A549 (cell line): ENCODE data around the gene AFF1.

ENCODE experiments used
- CEBPB ChIP-seq, 2 experiments: fragments of >200 bp in 1 of 2; sonication (Bioruptor Twin) in 1 of 2; formaldehyde crosslinking in 1 of 2; IDR thresholded peaks; 2 replicates each; pipeline ENCODE4 v1.6.1; 2012 to 2016
- CHD4 ChIP-seq: fragments of 200-600 bp; sonication (generic); IDR thresholded peaks from 2 replicates; pipeline ENCODE4 v1.6.1; 2016; ENCODE audit warnings: antibody characterized with exemption, mild to moderate bottlenecking, borderline replicate concordance
- CTCF ChIP-seq: fragments of >200 bp; sonication (Bioruptor Twin); formaldehyde crosslinking; IDR thresholded peaks from 3 replicates; pipeline ENCODE4 v1.5.1; 2016
- EP300 ChIP-seq, 2 experiments: fragments of >200 bp; sonication (Bioruptor Twin); formaldehyde crosslinking; IDR thresholded peaks; 2 replicates in 1 of 2; 3 replicates in 1 of 2; pipeline ENCODE4 v1.6.1; 2016 to 2017
- JUNB ChIP-seq: fragments of >200 bp; sonication (Bioruptor Twin); formaldehyde crosslinking; IDR thresholded peaks from 2 replicates; pipeline ENCODE4 v1.6.1; 2016
- POLR2A ChIP-seq: IDR thresholded peaks from 2 replicates; pipeline ENCODE4 v1.6.1; 2012; ENCODE audit warnings: mild to moderate bottlenecking, low read length
- RAD21 ChIP-seq, 2 experiments: fragments of >200 bp in 1 of 2; sonication (Bioruptor Twin) in 1 of 2; formaldehyde crosslinking in 1 of 2; IDR thresholded peaks in 1 of 2; conservative IDR thresholded peaks in 1 of 2; 2 replicates in 1 of 2; 3 replicates in 1 of 2; pipeline ENCODE4 v1.6.1; 2012 to 2018; ENCODE audit warnings: inconsistent platforms in 1 of 2
- RCOR1 ChIP-seq: fragments of 150-350 bp; IDR thresholded peaks from 2 replicates; pipeline ENCODE4 v1.6.1; 2014; ENCODE audit warnings: antibody characterized with exemption, low read length, low read depth
- REST ChIP-seq: fragments of 200-600 bp; sonication (generic); IDR thresholded peaks from 2 replicates; pipeline ENCODE4 v1.6.1; 2016; ENCODE audit warnings: antibody characterized with exemption, mild to moderate bottlenecking, moderate library complexity
- RNF2 ChIP-seq: fragments of 200-600 bp; sonication (generic); IDR thresholded peaks from 2 replicates; pipeline ENCODE4 v1.6.1; 2016; ENCODE audit warnings: low read depth, mild to moderate bottlenecking, antibody characterized with exemption, moderate library complexity, borderline replicate concordance
- SMC3 ChIP-seq: fragments of >200 bp; sonication (Bioruptor Twin); formaldehyde crosslinking; IDR thresholded peaks from 3 replicates; pipeline ENCODE4 v1.6.1; 2018; ENCODE audit warnings: inconsistent platforms

- no peak for TF ChIP-seq CEBPB (IDR thresholded peaks at IDR 0.05)
- TF ChIP-seq RAD21 (conservative IDR thresholded peaks at IDR 0.05 in 1 of 2, IDR thresholded peaks at IDR 0.05 in 1 of 2) = no peak
- TF ChIP-seq RNF2 = no peak
- no peak for TF ChIP-seq CTCF
- TF ChIP-seq SMC3 = no peak
- TF ChIP-seq RCOR1 = no peak
- TF ChIP-seq REST = no peak
- no peak for TF ChIP-seq POLR2A
- TF ChIP-seq CHD4 = no peak
- TF ChIP-seq JUNB = no peak
- TF ChIP-seq EP300 (IDR thresholded peaks at IDR 0.05) = no peak
Observed at GRCh38 chr4:87035881-87036509, 101.2 kb downstream of the AFF1 start.
